ENCODE measurements around the gene KRTAP4-11. TPM values are rescaled to one million over a fixed set of nuclear protein-coding genes. Genes with fewer than 3 reads are reported as not detected.

KRTAP4-11 gene
- total RNA-seq, 1 experiment from 2014 or later = not detected

GRCh38 chr17:41069031-41069430 lies 49.1 kb downstream of the KRTAP4-11 start:
- intact Hi-C loops (cut with micrococcal nuclease; ENCODE audit: unreplicated experiment) = no loop called here
- H3K27me3 Mint-ChIP-seq (ENCODE audit: unreplicated experiment) = no peaks in the 10 kb centered on the region
- no peak overlapping the region for H3K4me3 Mint-ChIP-seq (ENCODE audit: low read depth, unreplicated experiment)
- no TSS peak for BruUV-seq (replicated peaks)
- DNase-seq = no peak
- TF ChIP-seq, protein P1, sequence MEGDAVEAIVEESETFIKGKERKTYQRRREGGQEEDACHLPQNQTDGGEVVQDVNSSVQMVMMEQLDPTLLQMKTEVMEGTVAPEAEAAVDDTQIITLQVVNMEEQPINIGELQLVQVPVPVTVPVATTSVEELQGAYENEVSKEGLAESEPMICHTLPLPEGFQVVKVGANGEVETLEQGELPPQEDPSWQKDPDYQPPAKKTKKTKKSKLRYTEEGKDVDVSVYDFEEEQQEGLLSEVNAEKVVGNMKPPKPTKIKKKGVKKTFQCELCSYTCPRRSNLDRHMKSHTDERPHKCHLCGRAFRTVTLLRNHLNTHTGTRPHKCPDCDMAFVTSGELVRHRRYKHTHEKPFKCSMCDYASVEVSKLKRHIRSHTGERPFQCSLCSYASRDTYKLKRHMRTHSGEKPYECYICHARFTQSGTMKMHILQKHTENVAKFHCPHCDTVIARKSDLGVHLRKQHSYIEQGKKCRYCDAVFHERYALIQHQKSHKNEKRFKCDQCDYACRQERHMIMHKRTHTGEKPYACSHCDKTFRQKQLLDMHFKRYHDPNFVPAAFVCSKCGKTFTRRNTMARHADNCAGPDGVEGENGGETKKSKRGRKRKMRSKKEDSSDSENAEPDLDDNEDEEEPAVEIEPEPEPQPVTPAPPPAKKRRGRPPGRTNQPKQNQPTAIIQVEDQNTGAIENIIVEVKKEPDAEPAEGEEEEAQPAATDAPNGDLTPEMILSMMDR (IDR thresholded peaks at IDR 0.05; ENCODE audit: unreplicated experiment) = no peak
- no peaks in the 10 kb centered on the region for H3K9me3 Mint-ChIP-seq (ENCODE audit: low read depth, unreplicated experiment)
- no peaks in the 10 kb centered on the region for H3K36me3 Mint-ChIP-seq (ENCODE audit: insufficient read depth, unreplicated experiment)
- CTCF ChIA-PET = interaction anchor here (0.6 kb wide), 1 partner anchor 30 kb away, joined by 4 read pairs; no protein-coding TSS in a partner anchor
- peaks cover 25% of the 10 kb centered on the region for H3K4me1 Mint-ChIP-seq (ENCODE audit: low read depth, unreplicated experiment)
- no peak overlapping the region for H3K27ac Mint-ChIP-seq (ENCODE audit: unreplicated experiment)

DNA sequence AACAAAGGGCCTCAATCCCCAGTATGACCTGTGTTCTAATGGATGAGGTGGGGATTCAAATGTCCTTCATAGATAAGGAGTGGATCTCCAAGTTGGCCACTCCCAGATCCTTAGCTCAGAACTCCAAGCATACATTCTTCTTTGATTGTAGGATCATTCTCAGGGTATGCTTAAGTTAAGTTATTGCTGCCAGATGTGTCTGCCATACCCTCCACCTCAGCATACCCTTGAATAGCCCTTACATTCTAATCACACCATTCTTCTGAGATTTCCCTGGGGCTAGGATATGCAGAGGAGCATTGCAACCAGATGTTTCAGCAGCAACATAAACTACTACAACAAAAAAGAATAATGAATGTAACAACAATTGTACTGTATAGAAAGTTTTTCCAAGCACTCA lies 50.9 kb downstream of the KRTAP4-11 start:
- Mint-ChIP-seq H3K4me1 (ENCODE audit: low read depth, unreplicated experiment) (peaks cover 32% of the 10 kb centered on the region), H3K27ac (ENCODE audit: unreplicated experiment) (no peak overlapping the region), H3K9me3 (ENCODE audit: low read depth, unreplicated experiment) (no peaks in the 10 kb centered on the region), H3K4me3 (ENCODE audit: low read depth, unreplicated experiment) (no peak overlapping the region), H3K27me3 (ENCODE audit: unreplicated experiment) (no peaks in the 10 kb centered on the region), H3K36me3 (ENCODE audit: insufficient read depth, unreplicated experiment) (no peaks in the 10 kb centered on the region)
- CTCF ChIA-PET = interaction anchor here (0.9 kb wide), 1 partner anchor 1446 kb away, joined by 3 read pairs; no protein-coding TSS in a partner anchor
- DNase-seq = no peak
- intact Hi-C loops (cut with micrococcal nuclease; ENCODE audit: unreplicated experiment) = no loop called here
- no TSS peak for BruUV-seq (replicated peaks)
- TF ChIP-seq, protein P1 (IDR thresholded peaks at IDR 0.05; ENCODE audit: unreplicated experiment) = no peak

Other genes with a start within 250 kb of the KRTAP4-11 start
- gene KRT20, start 233.1 kb downstream of the KRTAP4-11 start, total RNA-seq (2022) = 0.66 and 1.7 TPM in 2 replicates
- 1,389 and 1,709 TPM in 2 replicates for gene KRT23, start 180.7 kb downstream of the KRTAP4-11 start, total RNA-seq (2022)
- gene KRT39, start 151.4 kb downstream of the KRTAP4-11 start, total RNA-seq (2022) = 0.44 TPM in 1 of 2 replicates, not detected in the other
- not detected in 2 replicates for gene KRT40, start 134.0 kb downstream of the KRTAP4-11 start, total RNA-seq (2022)
- not detected in 2 replicates for gene KRTAP3-3, start 124.2 kb downstream of the KRTAP4-11 start, total RNA-seq (2022)
- gene KRTAP3-2, start 118.5 kb downstream of the KRTAP4-11 start, total RNA-seq (2022) = not detected in 2 replicates
- gene KRTAP3-1, start 109.2 kb downstream of the KRTAP4-11 start, total RNA-seq (2022) = not detected in 2 replicates
- not detected in 2 replicates for gene KRTAP1-5, start 91.2 kb downstream of the KRTAP4-11 start, total RNA-seq (2022)
- not detected in 2 replicates for gene KRTAP1-4, start 88.2 kb downstream of the KRTAP4-11 start, total RNA-seq (2022)
- gene KRTAP1-3, start 83.5 kb downstream of the KRTAP4-11 start, total RNA-seq (2022) = not detected in 2 replicates
- gene KRTAP1-1, start 76.9 kb downstream of the KRTAP4-11 start, total RNA-seq (2022) = 10.2 and 15.9 TPM in 2 replicates
- gene KRTAP2-1, start 71.1 kb downstream of the KRTAP4-11 start, total RNA-seq (2022) = not detected in 2 replicates
- gene KRTAP2-2, start 63.1 kb downstream of the KRTAP4-11 start, total RNA-seq (2022) = not detected in 2 replicates
- gene KRTAP2-3, start 58.3 kb downstream of the KRTAP4-11 start, total RNA-seq (2022) = 9.4 and 18.2 TPM in 2 replicates
- not detected in 2 replicates for gene KRTAP2-4, start 52.5 kb downstream of the KRTAP4-11 start, total RNA-seq (2022)
- gene KRTAP4-7, start 34.2 kb downstream of the KRTAP4-11 start, total RNA-seq (2022) = not detected in 2 replicates
- not detected in 2 replicates for gene KRTAP4-8, start 20.2 kb downstream of the KRTAP4-11 start, total RNA-seq (2022)
- not detected in 2 replicates for gene KRTAP4-16, start 16.2 kb downstream of the KRTAP4-11 start, total RNA-seq (2022)
- gene KRTAP4-9, start 13.0 kb downstream of the KRTAP4-11 start, total RNA-seq (2022) = not detected in 2 replicates
- gene KRTAP4-12, start 5.8 kb upstream of the KRTAP4-11 start, total RNA-seq (2022) = not detected in 2 replicates
- gene KRTAP4-6, start 22.2 kb upstream of the KRTAP4-11 start, total RNA-seq (2022) = not detected in 2 replicates
- not detected in 2 replicates for gene KRTAP4-5, start 31.5 kb upstream of the KRTAP4-11 start, total RNA-seq (2022)
- not detected in 2 replicates for gene KRTAP4-4, start 42.4 kb upstream of the KRTAP4-11 start, total RNA-seq (2022)
- gene KRTAP4-3, start 49.8 kb upstream of the KRTAP4-11 start, total RNA-seq (2022) = not detected in 2 replicates
- not detected in 2 replicates for gene KRTAP4-2, start 59.8 kb upstream of the KRTAP4-11 start, total RNA-seq (2022)
- not detected in 2 replicates for gene KRTAP4-1, start 66.5 kb upstream of the KRTAP4-11 start, total RNA-seq (2022)
- gene KRTAP9-1, start 71.5 kb upstream of the KRTAP4-11 start, total RNA-seq (2022) = not detected in 2 replicates
- gene KRTAP9-2, start 108.3 kb upstream of the KRTAP4-11 start, total RNA-seq (2022) = not detected in 2 replicates
- gene KRTAP9-3, start 114.1 kb upstream of the KRTAP4-11 start, total RNA-seq (2022) = not detected in 2 replicates
- not detected in 2 replicates for gene KRTAP9-8, start 119.6 kb upstream of the KRTAP4-11 start, total RNA-seq (2022)
- not detected in 2 replicates for gene KRTAP9-4, start 131.3 kb upstream of the KRTAP4-11 start, total RNA-seq (2022)
- not detected in 2 replicates for gene KRTAP9-9, start 137.0 kb upstream of the KRTAP4-11 start, total RNA-seq (2022)
- not detected in 2 replicates for gene KRTAP9-6, start 147.0 kb upstream of the KRTAP4-11 start, total RNA-seq (2022)
- gene KRTAP9-7, start 157.3 kb upstream of the KRTAP4-11 start, total RNA-seq (2022) = not detected in 2 replicates
- gene KRTAP29-1, start 184.5 kb upstream of the KRTAP4-11 start, total RNA-seq (2022) = not detected in 2 replicates
- gene KRTAP16-1, start 190.9 kb upstream of the KRTAP4-11 start, total RNA-seq (2022) = not detected in 2 replicates
- gene KRTAP17-1, start 197.3 kb upstream of the KRTAP4-11 start, total RNA-seq (2022) = not detected in 2 replicates
- gene KRT33A, start 232.5 kb upstream of the KRTAP4-11 start, total RNA-seq (2022) = not detected in 2 replicates

All from Calu3 (cell line).